Panc1 (cell line): ENCODE measurements around the gene ARL5A. TPM values are rescaled to one million over a fixed set of nuclear protein-coding genes. Genes with fewer than 3 reads are reported as not detected.

Experiments used
- ATAC-seq: fragments of 200-7000 bp; cut with Tn5 transposase; 2 replicates; pipeline ENCODE4 v1.9.1; 2020; ENCODE audit warnings: mild to moderate bottlenecking, moderate library complexity
- BruUV-seq: library from RNA; stranded (reverse); fragments of 400-500 nt; replicated peaks from 2 replicates; lab custom pipeline; 2021; lab: Mats Ljungman, UMichigan
- CTCF ChIA-PET: fragments of 300-600 bp; sonication (Branson Sonifier 250); formaldehyde crosslinking; loops from one replicate; lab custom pipeline; 2022; ENCODE audit warnings: antibody characterized with exemption; lab: Charles Lee
- POLR2A ChIA-PET: fragments of 300-600 bp; sonication (Branson Sonifier 250); formaldehyde crosslinking; loops from one replicate; lab custom pipeline; 2022; ENCODE audit warnings: antibody characterized with exemption; lab: Charles Lee
- DNase-seq: peaks from one replicate; pipeline ENCODE4 v3.0.0-alpha.2; 2010; ENCODE audit warnings: low read depth, low spot score
- H3K27ac ChIP-seq: 2 replicates; pipeline ENCODE4 v1.5.1; 2011; ENCODE audit warnings: mild to moderate bottlenecking, low read length, inconsistent platforms
- H3K27me3 ChIP-seq: fragments of 200-500 bp; sonication (Bioruptor generic); 2 replicates; pipeline ENCODE4 v1.6.0; 2014; ENCODE audit warnings: low read length, inconsistent platforms; ENCODE audit not compliant: control insufficient read depth, insufficient read depth
- H3K36me3 ChIP-seq: fragments of 200-500 bp; sonication (Bioruptor generic); 2 replicates; pipeline ENCODE4 v1.5.1; 2014; ENCODE audit warnings: inconsistent platforms, mild to moderate bottlenecking, low read length, moderate library complexity; ENCODE audit not compliant: control insufficient read depth, insufficient read depth
- H3K4me1 ChIP-seq: 2 replicates; pipeline ENCODE4 v1.5.1; 2011; ENCODE audit warnings: inconsistent platforms, mild to moderate bottlenecking, low read length, moderate library complexity; ENCODE audit not compliant: control insufficient read depth, insufficient read depth
- H3K4me3 ChIP-seq, 2 experiments: 2 replicates each; pipeline ENCODE4 v1.5.1; 2011 to 2012; ENCODE audit warnings: low read depth in 2 of 2, low read length in 2 of 2, mild to moderate bottlenecking in 2 of 2, inconsistent platforms in 1 of 2, moderate library complexity in 1 of 2
- H3K9me3 ChIP-seq: fragments of 200-500 bp; sonication (Bioruptor generic); 2 replicates; pipeline ENCODE4 v1.5.1; 2014; ENCODE audit warnings: low read depth, mild to moderate bottlenecking, inconsistent platforms, low read length, moderate library complexity; ENCODE audit not compliant: control insufficient read depth, insufficient read depth
- CTCF ChIP-seq: fragments of 450-650 bp; IDR thresholded peaks from 2 replicates; pipeline ENCODE4 v1.5.1; 2017; ENCODE audit warnings: mild to moderate bottlenecking
- POLR2AphosphoS5 ChIP-seq: IDR thresholded peaks from 2 replicates; pipeline ENCODE4 v1.6.1; 2012; ENCODE audit warnings: mild to moderate bottlenecking, low read depth, low read length, moderate library complexity
- REST ChIP-seq, 2 experiments: IDR thresholded peaks; 2 replicates each; pipeline ENCODE4 v1.6.1; 2011 to 2012; ENCODE audit warnings: low read depth in 2 of 2, control low read depth in 1 of 2, low read length in 1 of 2, mild to moderate bottlenecking in 1 of 2, moderate library complexity in 1 of 2; ENCODE audit not compliant: insufficient read depth in 1 of 2
- SIN3A ChIP-seq: IDR thresholded peaks from 2 replicates; pipeline ENCODE4 v1.6.1; 2012; ENCODE audit warnings: low read depth, mild to moderate bottlenecking, low read length, moderate library complexity, borderline replicate concordance; ENCODE audit not compliant: insufficient read depth
- TCF7L2 ChIP-seq: IDR thresholded peaks from 2 replicates; pipeline ENCODE4 v1.6.1; 2011; ENCODE audit warnings: mild to moderate bottlenecking, low read depth, low read length, inconsistent platforms
- in situ Hi-C: cut with HindIII; loops from 2 replicates; pipeline ENCODE4 v1.10.0; 2016; ENCODE audit warnings: low sequenced_read_pairs, low pct_unique_long_range_greater_than_20kb
- intact Hi-C: fragments of 100-400 bp; cut with micrococcal nuclease; formaldehyde crosslinking; loops from one replicate; pipeline ENCODE4 v1.10.0; 2022; ENCODE audit not compliant: unreplicated experiment
- total RNA-seq: library from RNA; stranded (reverse); gene quantifications from one replicate; pipeline ENCODE4 v1.2.1, GENCODE V29; 2021; ENCODE audit not compliant: unreplicated experiment

The ARL5A gene
- total RNA-seq, 1 experiment from 2014 or later, result 47.5 TPM

GRCh38 chr2:151849413-151850010, 21.3 kb upstream of the ARL5A start:
- ATAC-seq (no peak), DNase-seq (no peak)
- H3K9me3 ChIP-seq, result no peaks in the 10 kb centered on the region
- H3K4me1 ChIP-seq, result no peaks in the 10 kb centered on the region
- H3K36me3 ChIP-seq, result no peaks in the 10 kb centered on the region
- in situ Hi-C loops, result no loop called here
- intact Hi-C loops, result no loop called here
- BruUV-seq, result no TSS peak
- ChIA-PET CTCF (no interaction called here), POLR2A (interaction anchor here (0.6 kb wide), 1 partner anchor 38 kb away, joined by 3 read pairs; no protein-coding TSS in a partner anchor)
- no peak overlapping the region for H3K27ac ChIP-seq
- peaks cover 6% of the 10 kb centered on the region; the same call in 1 of the 2 replicates for H3K27me3 ChIP-seq
- no peak for TF ChIP-seq SIN3A
- no peak for TF ChIP-seq TCF7L2
- no peak for TF ChIP-seq CTCF
- no peak for TF ChIP-seq REST (IDR thresholded peaks at IDR 0.05; ENCODE audit: insufficient read depth in 1 of 2, low read depth in 2 of 2, low read length in 1 of 2)
- TF ChIP-seq POLR2AphosphoS5, result no peak
- H3K4me3 ChIP-seq, result no peak overlapping the region

GRCh38 chr2:151845884-151846283, 17.7 kb upstream of the ARL5A start:
- ChIA-PET CTCF (no interaction called here), POLR2A (interaction anchor here (0.6 kb wide), 1 partner anchor 16 kb away, joined by 3 read pairs; no protein-coding TSS in a partner anchor)
- intact Hi-C loops, result no loop called here
- Histone ChIP-seq H3K4me3 (no peak overlapping the region), H3K36me3 (no peaks in the 10 kb centered on the region), H3K4me1 (no peaks in the 10 kb centered on the region), H3K27ac (no peak overlapping the region), H3K9me3 (no peaks in the 10 kb centered on the region), H3K27me3 (peaks cover 3% of the 10 kb centered on the region; the same call in 1 of the 2 replicates)
- no peak for TF ChIP-seq CTCF
- no peak for TF ChIP-seq TCF7L2
- TF ChIP-seq SIN3A, result no peak
- TF ChIP-seq POLR2AphosphoS5, result no peak
- DNase-seq (no peak), ATAC-seq (no peak)
- in situ Hi-C loops, result no loop called here
- BruUV-seq, result no TSS peak
